HG02763 (cell line): ENCODE results near the gene LRRK1.
A peak's percentile ranks its signal among the peaks of the same experiment; 100 is the strongest.

Source experiments
- ATAC-seq: cut with Tn5 transposase; IDR thresholded peaks from one replicate; pipeline ENCODE4 v1.9.1; 2021; ENCODE audit warnings: mild to moderate bottlenecking, moderate library complexity; ENCODE audit not compliant: unreplicated experiment

Gene LRRK1

DNA sequence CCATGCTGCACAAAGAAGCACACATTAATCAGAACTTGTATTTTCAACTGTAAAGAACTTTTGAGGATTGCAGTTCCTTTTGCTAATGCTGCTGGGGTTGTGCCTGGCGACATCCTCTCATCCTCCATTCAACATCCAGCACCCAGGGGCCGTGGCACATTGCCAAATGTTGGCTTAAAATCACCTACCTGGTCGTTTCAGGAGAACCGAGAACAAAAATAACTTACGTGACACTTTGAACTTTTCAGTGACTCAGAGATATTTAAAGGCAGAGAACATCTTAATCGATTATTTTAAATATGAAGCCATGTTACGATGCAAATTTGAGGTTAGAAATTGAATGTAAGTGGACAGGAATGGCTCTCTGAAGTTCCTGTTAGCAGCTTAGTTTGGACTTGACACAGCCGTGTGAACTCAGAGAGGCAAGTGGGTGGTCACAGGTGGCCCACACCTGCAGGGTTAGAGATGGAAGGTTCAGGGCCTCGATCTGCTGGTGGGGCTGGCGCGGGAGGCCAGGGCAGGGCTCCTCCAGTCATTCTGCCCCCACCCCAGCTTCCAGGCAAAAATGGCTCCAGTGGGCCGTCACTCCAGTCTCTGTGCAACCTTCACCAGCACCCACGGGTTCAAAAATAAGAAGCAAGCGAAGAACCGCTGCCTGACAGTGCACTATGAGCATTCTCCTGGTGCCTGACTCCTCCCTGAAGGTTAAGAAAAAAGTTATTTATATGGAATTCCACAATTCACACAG is 12.2 kb downstream of the LRRK1 start:
- ATAC-seq: peak; percentile 48

DNA sequence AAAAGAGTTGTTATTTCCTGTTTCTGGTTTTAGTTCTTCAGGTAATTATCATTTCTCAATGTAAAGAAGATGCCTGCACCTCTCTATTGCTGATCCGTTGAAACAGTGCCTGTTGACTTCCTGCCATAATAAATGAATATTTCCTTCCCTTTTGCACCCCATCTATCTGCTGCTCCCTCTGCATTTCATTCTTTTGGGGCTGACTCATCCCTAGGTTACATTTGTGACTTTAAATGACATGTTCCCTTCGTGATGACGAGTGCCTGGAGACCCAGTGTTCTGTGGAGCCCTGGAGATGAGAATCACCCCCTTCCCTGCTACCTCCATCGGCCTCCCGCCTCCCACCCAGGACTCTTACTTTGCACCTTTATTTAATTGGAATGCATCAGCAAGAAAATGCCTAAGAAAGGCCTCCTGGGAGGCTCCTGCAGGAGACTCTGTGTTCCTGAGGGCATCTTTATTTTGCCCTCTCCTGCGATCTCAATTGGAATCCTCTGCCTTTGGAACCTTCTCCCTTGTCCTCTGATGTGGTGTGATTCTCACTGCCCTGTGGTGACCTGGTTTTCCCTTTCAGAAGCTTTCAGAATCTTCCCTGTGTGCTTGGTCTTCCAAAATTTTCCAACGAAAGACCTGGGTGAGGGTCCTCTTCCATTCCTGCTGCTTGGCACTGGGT is 13.7 kb downstream of the LRRK1 start:
- no peak for ATAC-seq

DNA sequence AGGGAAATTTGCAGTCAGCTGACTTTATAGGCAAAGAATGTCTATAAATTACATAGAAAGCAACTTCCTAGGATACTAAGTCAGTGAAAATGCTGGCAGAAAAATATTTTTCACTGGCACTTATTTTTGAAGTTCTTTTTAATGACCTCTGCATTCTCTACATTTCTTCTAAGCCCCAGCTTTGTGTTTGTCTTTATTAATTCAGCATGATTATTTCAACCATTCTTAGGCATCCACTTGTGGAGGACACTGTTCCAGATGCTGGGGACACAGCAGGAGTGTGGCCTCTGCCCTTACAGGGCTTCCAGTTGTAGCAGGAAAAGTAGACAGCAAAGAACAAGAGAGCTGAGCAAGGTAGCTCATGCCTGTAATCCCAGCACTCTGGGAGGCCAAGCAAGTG is 15.0 kb downstream of the LRRK1 start:
- no peak for ATAC-seq

DNA sequence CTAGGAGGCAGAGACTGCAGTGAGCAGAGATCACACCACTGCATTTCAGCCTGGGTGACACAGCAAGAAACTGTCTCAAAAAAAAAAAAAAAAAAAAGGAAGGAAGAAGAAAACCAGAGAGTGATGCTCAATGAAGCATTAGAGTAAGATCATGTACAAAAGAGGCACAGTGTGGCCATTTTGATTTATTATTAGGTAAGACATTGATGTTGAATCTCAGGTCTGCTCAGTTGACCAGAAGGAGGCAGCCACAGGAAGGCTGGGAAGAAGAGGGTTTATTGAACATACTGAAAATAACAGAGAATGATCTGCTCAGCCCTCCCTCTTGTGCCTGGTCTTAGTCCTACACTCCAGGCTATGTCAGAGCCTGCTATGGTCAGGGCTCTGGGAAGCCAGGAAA is 15.6 kb downstream of the LRRK1 start:
- no peak for ATAC-seq

DNA sequence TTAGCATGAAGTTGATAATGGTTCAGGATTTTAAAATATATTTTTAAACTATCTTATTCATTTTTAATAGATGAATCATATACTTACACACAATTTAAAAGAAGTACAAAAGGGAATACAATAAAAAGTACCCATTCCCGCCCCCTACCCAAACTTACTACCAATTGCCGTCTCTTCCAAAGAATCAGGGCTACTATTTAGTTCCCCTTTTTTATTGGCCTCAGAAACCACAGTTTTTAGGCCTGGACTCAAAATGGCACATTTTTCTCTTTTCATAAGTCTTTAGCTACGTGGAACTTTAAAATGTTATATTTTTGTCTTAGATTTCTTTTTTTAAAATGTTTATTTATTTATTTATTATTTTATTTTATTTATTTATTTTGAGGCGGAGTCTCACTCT is 18.0 kb downstream of the LRRK1 start:
- no peak for ATAC-seq

DNA sequence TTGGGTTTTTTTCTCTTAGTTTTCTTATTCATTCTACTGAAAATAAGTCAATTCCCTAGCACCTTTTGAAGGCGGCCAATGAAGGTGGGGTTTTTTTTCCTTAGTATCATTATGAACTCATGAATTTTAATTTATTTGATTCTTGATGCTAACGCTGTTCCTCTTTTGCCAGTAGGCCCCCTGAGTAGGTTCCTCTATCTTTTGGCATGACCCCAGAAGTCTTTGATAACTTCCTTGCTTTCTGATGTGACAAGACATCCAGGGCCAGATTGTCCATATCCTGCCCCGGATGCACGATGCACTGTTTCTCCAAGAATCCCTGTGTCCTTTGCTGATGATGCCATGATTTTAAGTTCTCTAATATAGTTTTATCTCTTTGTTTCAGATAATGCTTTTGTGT is 20.6 kb downstream of the LRRK1 start:
- ATAC-seq: no peak

DNA sequence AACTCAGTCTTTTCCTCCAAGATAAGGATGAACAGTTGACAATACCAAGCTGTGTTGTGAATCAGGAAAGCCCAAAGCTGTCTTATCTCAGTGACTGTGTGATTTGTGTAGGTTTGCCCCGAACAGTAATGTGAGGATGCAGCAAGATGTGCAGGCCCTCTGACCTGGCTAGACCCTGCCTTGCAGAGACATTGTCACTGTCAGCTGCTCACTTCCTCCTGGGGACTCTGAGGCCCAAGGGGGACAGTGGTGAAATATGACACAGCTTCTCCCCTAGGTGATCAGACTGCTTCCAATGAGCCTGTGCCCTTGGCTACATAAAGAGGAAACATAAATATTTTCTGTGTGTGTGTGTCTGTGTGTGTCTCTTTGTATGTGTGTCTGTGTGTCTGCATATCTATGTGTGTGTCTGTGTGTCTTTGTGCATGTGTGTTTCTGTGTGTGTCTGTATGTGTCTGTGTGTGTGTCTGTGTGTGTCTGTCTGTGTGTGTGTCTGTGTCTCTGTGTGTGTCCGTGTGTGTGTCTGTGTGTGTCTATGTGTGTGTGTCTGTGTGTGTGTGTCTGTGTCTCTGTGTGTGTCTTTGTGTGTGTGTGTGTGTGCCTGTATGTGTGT is 21.7 kb downstream of the LRRK1 start:
- peak; percentile 74 for ATAC-seq

DNA sequence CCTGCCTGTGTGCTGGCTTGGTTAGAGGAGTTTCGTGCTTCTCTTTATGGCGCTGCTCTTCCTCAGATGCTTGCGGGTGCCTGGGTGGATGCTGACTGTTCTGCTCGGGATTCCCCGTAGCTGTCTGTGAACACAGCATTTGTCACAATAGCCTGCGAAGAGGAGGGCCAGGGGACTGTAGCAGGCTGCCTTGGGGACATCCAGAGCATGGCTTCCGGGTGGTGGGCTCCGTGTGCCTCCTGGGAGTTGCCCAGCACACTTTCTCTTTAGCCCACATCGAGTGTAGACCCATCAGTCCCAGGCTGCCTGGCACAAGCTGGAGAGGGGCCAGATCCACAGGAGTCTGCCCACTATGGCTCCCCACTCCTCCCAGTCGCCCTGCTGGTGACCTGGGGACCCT is 22.4 kb downstream of the LRRK1 start:
- no peak for ATAC-seq

DNA sequence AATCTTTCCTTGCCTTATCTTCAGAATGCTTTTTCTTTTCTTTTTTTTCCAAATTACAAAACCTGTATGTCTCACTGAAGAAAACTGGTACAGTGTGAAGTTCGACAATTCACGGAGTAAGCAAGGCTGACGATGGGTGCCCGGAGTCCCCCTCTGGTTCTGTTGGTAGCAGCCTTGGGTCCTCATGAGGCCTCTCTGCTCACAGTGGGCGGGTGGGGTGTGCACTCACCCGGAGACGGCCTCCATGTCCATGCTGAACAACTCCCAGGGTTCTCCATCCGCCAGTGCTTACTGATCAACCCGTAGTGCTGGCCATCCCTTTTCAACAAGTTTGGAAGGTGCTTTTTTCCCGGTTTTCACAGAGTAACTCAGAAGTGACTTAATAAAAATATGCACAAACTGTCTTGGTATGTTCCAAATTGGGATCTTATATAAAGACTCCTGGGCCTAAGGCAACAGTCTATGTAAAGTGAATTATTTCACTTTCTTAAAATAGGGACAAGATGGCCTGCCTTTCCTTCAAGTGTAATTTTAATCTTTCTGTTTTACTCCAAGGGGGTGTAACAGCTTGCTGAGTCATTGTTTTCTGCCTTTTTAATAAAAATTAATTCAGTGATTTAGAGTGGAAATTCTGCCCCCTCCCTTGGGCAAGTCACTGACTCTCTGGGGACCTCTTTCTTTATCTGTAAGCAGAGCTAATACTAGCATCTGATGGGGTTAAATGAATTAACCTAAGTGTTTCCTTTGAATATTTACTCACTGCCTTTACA is 23.7 kb downstream of the LRRK1 start:
- ATAC-seq: no peak

DNA sequence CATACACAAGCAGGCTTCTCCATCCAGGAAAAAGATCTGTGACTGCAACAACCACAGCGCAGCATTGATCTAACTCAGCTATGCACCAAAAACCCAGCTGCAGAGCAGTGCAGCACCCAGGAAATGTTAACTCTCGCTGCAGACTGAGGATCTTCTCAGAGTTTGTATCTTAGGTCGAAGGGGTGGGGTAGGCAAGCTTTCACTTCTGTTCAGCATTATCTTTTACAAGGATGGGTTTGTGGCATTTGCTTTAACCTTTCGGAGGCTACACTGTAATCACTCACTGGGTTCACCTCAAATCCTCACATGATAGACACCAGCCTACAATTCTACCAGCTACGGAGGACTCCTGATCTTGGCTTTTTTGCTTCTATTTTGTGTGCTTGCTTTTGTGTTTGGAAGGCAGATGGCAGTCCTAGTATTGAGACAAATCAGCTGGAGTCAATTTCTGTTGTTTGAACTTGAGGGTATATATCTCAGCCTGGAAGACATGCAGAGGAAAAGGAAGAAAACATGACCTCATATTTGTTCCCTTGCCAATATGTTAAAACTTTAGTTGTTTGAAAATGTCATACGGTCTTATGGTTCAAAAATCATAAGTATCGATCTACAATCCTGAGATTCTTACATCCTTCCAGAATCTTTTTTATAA is 25.2 kb downstream of the LRRK1 start:
- ATAC-seq: no peak

DNA sequence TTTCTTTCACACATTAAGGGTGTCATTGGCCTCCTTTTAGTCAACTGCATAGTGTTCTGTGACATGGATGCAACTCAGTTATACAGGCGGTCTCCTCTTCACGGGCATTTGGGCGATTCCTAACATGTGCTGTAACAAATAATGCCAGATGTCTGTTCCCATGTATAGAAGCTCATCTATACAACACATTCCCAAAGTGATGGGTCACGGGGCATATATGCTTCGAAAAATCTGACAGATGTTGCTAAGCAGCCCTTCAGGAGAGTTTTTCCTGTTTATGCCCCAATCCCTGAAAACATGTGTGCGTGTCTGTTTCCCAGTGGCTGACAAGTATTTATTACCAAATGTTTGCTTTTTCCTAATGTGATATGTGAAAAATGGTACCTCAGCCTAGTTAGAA is 25.8 kb downstream of the LRRK1 start:
- ATAC-seq: no peak

DNA sequence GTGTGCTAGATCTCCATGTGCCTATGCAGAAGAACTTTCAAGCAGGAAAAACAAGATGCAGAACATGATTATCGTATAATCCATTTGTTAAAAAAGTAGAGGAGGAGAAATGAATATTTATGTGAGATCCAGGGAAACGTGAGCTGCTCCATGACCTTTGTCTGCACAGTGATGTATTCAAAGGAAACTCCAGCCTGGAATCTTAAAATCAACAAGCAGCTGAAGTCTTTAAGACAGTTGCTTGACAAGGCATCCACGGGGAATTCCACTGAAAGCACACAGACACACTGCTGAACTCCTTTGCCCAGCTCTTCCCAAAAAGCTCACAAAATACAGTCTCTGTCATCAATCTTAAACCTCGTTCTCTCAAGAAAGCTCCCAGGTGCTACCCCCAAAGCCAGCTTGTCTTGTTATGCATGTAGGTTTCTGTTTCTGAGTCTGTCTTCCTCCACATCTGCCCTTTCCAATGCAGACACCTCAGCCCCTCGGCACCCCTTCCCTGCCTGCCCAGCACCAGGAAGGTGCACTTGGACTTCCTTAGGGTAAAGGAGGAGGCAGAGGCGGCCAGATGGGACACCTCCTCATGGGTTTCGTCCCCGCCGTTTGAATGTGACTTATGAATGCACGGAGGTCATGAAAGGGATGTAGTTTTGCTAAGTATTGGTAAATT is 28.7 kb downstream of the LRRK1 start:
- no peak for ATAC-seq

DNA sequence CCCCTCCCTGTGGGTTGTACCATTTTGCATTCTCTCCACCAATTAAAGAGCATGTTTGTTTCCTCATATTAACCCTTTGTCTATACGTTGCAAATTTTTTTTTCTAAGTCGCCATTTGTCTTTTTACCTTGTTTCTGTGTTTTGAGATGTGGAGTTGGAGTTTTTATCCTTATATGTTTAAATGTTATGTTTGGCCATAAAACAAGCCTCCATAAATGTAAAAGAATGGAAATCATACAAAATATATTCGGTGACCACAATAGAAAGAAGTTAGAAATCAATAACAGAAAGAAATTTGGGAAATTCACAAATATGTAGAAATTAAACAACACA is 29.2 kb downstream of the LRRK1 start:
- no peak for ATAC-seq

DNA sequence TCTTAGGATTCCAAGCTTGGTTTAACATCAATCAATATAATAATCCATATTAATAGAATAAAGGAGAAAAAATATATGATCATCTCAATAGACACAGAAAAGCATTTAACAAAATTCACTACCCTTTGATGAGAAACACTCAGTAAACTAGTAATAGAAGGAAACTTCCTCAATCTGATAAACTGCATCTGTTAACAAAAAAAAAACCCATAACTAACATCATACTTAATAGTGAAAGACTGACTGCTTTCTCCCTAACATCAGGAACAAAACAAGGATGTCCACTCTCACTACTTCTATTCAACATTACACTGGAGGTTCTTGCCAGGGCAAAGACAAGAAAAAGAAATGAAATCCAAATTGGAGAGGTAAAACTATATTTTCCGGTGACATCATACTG is 30.5 kb downstream of the LRRK1 start:
- no peak for ATAC-seq

DNA sequence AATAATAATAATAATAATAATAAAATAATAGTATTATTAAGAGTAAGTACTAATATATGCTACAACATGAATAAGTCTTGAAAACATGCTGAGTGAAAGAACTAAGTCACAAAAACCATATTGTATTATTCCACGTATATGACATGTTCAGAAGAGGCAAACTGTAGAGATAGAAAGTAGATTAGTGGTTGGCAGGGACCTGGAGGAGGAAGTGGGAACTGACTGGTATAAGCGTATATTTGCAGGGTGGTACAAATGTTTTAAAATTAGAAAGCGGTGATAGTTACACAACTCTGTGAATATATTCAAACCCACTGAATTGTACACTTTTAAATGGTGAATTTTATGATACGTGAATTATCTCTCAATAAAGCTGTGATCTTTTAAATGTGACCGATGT is 32.8 kb downstream of the LRRK1 start:
- ATAC-seq: no peak

DNA sequence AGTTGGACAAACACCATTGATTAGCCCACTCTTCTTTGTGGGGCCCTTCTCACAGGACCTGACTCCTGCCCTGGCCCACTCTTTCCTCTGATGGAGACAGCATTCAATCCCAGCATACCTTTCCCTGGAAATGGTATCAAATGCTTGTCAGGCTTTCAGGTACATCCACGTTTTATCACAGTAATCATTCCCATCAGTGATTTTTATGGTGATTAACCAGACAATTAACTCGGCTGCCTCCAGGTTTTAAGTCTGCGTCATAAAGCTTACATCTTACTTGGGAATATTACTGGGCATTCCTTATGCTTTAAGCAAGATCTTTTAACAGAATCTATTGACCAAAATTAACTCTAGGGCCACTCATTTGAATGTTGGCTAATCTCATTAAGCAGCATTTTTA is 33.4 kb downstream of the LRRK1 start:
- no peak for ATAC-seq

DNA sequence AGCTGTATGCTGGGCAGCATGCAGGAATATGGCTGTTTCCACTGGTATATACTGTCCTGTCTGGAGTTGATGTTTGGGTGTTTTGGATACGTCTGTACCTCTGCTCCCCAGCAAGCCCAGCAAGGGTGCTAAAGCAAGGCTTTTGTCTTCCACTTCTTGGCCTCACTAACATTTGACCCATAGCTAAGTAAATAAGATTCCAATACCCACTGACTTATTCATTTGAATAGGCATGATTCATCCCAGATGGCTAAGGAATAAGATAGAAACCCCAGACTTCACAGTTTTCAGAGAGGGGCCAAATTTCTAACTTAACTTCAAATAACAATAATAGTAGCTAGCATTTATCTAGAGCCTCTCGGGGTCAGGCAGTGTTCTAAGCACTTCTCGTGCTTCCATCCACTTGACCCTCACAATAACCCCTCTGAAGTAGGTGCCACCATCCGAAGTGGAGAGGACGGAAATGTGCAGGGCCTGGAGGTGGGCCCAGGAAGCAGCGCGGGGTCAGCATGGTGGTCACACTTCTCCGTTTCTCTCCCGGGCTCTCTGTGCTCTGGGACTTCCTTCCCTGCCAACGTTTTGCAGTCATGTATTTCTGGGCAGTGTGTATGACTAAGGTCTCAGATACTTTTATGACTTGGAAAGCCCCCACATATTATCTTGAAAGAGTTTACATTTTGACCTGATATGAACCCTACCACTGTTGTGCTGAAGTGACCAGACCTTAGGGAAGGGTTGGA is 39.3 kb downstream of the LRRK1 start:
- no peak for ATAC-seq

DNA sequence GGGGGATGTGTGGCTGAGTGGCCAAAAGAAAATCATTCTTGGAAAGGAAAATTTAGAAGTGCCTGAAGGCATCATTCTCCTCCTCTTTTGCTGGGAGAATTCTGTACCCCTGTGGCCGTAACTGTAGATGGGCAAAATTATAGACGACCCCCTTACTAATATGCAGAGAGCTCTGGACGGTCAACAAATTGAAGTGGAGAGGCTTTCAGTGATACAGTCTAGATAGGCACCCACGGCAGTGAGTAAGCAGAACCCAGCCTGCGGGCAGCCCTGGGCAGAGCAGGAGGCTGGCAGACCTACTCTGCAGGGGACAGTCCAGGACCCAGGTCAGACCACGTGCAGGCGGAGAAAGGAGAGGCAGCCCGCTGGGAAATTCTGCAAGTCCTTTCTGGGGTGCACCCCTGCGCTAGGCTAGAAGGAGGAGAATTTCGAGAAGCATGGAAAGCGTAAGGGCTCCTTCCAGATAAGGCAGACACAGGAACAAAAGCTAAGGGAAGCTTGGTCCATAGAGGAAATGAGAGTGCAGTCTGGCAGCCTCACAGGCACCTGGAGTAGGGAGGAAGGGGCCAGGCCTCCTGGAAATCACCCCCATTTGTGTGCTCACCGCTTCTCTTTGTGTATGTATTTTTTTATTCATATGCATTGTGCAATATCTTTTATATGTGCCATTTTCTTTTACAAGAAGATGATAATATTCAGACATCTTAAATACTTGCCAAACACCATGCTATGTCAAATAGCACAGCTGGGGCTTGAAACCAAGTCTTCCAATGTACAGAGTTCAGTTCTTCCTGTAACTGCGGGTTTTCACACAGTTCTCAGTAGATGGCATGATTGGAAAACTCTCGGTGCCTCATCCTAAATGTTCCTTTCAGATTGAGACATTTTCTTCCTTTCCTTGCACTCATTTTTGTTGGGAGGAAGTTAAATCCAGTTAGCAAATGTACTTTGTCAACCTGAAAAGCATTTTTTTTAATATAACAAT is 40.2 kb downstream of the LRRK1 start:
- ATAC-seq: no peak

DNA sequence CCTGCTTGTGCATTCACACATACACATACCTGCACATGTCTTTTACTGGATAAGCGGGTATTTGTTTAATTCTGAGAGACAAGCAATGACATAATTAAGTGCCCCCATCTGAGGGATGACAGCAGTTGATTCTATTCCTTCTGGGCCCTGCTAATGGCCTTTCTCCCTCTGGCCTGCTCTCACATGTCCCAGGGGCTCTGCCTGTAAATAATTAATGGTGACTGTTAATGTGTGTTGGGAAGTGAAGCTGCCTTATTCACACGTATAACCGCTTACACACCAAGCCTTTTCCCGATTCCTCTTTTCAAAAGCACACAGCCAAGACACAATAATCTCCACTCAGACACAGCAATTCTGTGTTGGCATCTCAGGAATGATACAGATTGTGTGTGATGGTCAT is 47.8 kb downstream of the LRRK1 start:
- ATAC-seq: peak; percentile 77
